GM23338 (cell line): ENCODE measurements around the gene COMMD2. TPM values are rescaled to one million over a fixed set of nuclear protein-coding genes. Genes with fewer than 3 reads are reported as not detected.

ENCODE experiments used
- ATAC-seq: fragments of 200-7000 bp; cut with Tn5 transposase; 3 replicates; pipeline ENCODE4 v1.9.1; 2020
- DNase-seq: peaks from one replicate; pipeline ENCODE4 v3.0.0-alpha.2; 2015; ENCODE audit warnings: low spot score
- H2AFZ ChIP-seq: fragments of 200-600 bp; sonication (generic); 2 replicates; pipeline ENCODE4 v1.8.0; 2016; ENCODE audit warnings: antibody characterized with exemption, mild to moderate bottlenecking, moderate library complexity
- H3F3A ChIP-seq: fragments of 200-600 bp; sonication (generic); replicated peaks from 2 replicates; pipeline ENCODE4 v1.8.0; 2017; ENCODE audit warnings: antibody characterized with exemption, mixed run types, low read depth
- H3K27ac ChIP-seq: fragments of 200-600 bp; sonication (generic); 2 replicates; pipeline ENCODE4 v1.6.1; 2016; ENCODE audit warnings: low read depth
- H3K27me3 ChIP-seq: fragments of 200-600 bp; sonication (generic); 2 replicates; pipeline ENCODE4 v1.8.0; 2016; ENCODE audit warnings: mild to moderate bottlenecking, mixed run types, moderate library complexity; ENCODE audit not compliant: insufficient read depth
- H3K36me3 ChIP-seq: fragments of 200-600 bp; sonication (generic); 2 replicates; pipeline ENCODE4 v1.8.0; 2016; ENCODE audit warnings: mild to moderate bottlenecking; ENCODE audit not compliant: insufficient read depth
- H3K4me1 ChIP-seq: fragments of 200-600 bp; sonication (generic); 2 replicates; pipeline ENCODE4 v1.8.0; 2016; ENCODE audit warnings: mild to moderate bottlenecking, moderate library complexity; ENCODE audit not compliant: insufficient read depth
- H3K4me2 ChIP-seq: fragments of 200-600 bp; sonication (generic); 2 replicates; pipeline ENCODE4 v1.7.1; 2017; ENCODE audit warnings: mixed run types
- H3K4me3 ChIP-seq: fragments of 200-600 bp; sonication (generic); 2 replicates; pipeline ENCODE4 v1.6.1; 2016; ENCODE audit warnings: mixed run types
- H3K79me2 ChIP-seq: fragments of 200-600 bp; sonication (generic); replicated peaks from 2 replicates; pipeline ENCODE4 v1.8.0; 2017; ENCODE audit warnings: mild to moderate bottlenecking; ENCODE audit not compliant: insufficient read depth
- H3K9me2 ChIP-seq: fragments of 200-600 bp; sonication (generic); 2 replicates; pipeline ENCODE4 v1.8.0; 2017; ENCODE audit not compliant: insufficient read depth
- H4K20me1 ChIP-seq: fragments of 200-600 bp; sonication (generic); replicated peaks from 2 replicates; pipeline ENCODE4 v1.8.0; 2017; ENCODE audit warnings: mild to moderate bottlenecking; ENCODE audit not compliant: insufficient read depth
- H3K27ac Mint-ChIP-seq: 2 replicates; pipeline ENCODE4 v1.8.0; 2020; ENCODE audit warnings: inconsistent platforms, mild to moderate bottlenecking, moderate library complexity, mixed read lengths
- H3K27me3 Mint-ChIP-seq: 3 replicates; pipeline ENCODE4 v1.8.0; 2022; ENCODE audit warnings: low read depth, mild to moderate bottlenecking, moderate library complexity, mixed read lengths, inconsistent platforms; ENCODE audit not compliant: insufficient read depth, poor library complexity
- H3K36me3 Mint-ChIP-seq: 3 replicates; pipeline ENCODE4 v1.8.0; 2021; ENCODE audit warnings: low read depth, mild to moderate bottlenecking, inconsistent platforms, moderate library complexity, mixed read lengths
- H3K4me1 Mint-ChIP-seq: 3 replicates; pipeline ENCODE4 v1.8.0; 2020; ENCODE audit warnings: mild to moderate bottlenecking, inconsistent platforms, mixed read lengths
- H3K4me3 Mint-ChIP-seq: 3 replicates; pipeline ENCODE4 v1.8.0; 2021; ENCODE audit warnings: moderate library complexity, mild to moderate bottlenecking, inconsistent platforms, mixed read lengths
- H3K9me3 Mint-ChIP-seq: 3 replicates; pipeline ENCODE4 v1.8.0; 2020; ENCODE audit warnings: moderate library complexity, mild to moderate bottlenecking, inconsistent platforms, mixed read lengths
- CREB1 ChIP-seq: fragments of 250-450 bp; sonication (Bioruptor Pico); IDR thresholded peaks from 2 replicates; pipeline ENCODE4 v1.5.0; 2020; ENCODE audit warnings: low read depth, mild to moderate bottlenecking, moderate library complexity
- CTCF ChIP-seq, 2 experiments: fragments of 200-600 bp in 1 of 2; sonication (generic) in 1 of 2; conservative IDR thresholded peaks; 2 replicates each; pipeline versions ENCODE4 v1.5.1 to v1.6.1; 2016 to 2017; ENCODE audit warnings: antibody characterized with exemption in 2 of 2, low read depth in 2 of 2, mild to moderate bottlenecking in 2 of 2, moderate library complexity in 1 of 2
- ETS1 ChIP-seq: IDR thresholded peaks from 2 replicates; pipeline ENCODE4 v1.6.1; 2016; ENCODE audit warnings: antibody characterized with exemption
- EZH2 ChIP-seq: fragments of 200-600 bp; sonication (generic); IDR thresholded peaks from one replicate; pipeline ENCODE4 v1.8.0; 2017; ENCODE audit warnings: antibody characterized with exemption, mild to moderate bottlenecking, low read depth; ENCODE audit not compliant: unreplicated experiment
- EZH2phosphoT487 ChIP-seq: fragments of 200-600 bp; sonication (generic); IDR thresholded peaks from one replicate; pipeline ENCODE4 v1.8.1; 2018; ENCODE audit warnings: antibody characterized with exemption; ENCODE audit not compliant: unreplicated experiment
- JUNB ChIP-seq: IDR thresholded peaks from one replicate; pipeline ENCODE4 v1.6.1; 2016; ENCODE audit warnings: antibody characterized with exemption; ENCODE audit not compliant: unreplicated experiment
- NANOG ChIP-seq: IDR thresholded peaks from 2 replicates; pipeline ENCODE4 v1.6.1; 2016; ENCODE audit warnings: antibody characterized with exemption, borderline replicate concordance
- POLR2AphosphoS5 ChIP-seq: IDR thresholded peaks from 2 replicates; pipeline ENCODE4 v1.6.1; 2016; ENCODE audit warnings: antibody characterized with exemption, low read depth
- REST ChIP-seq: IDR thresholded peaks from one replicate; pipeline ENCODE4 v1.6.1; 2018; ENCODE audit warnings: antibody characterized with exemption; ENCODE audit not compliant: unreplicated experiment
- STAT1 ChIP-seq: IDR thresholded peaks from one replicate; pipeline ENCODE4 v1.6.1; 2016; ENCODE audit warnings: antibody characterized with exemption; ENCODE audit not compliant: unreplicated experiment
- ZNF114 ChIP-seq: fragments of 250-450 bp; sonication (Bioruptor Pico); IDR thresholded peaks from 2 replicates; pipeline ENCODE4 v1.5.0; 2020; ENCODE audit warnings: mild to moderate bottlenecking, moderate library complexity
- ZNF331 ChIP-seq: fragments of 250-450 bp; sonication (Bioruptor Pico); IDR thresholded peaks from 2 replicates; pipeline ENCODE4 v1.5.0; 2020; ENCODE audit warnings: low read depth, mild to moderate bottlenecking, moderate library complexity
- ZNF462 ChIP-seq: fragments of 250-450 bp; sonication (Bioruptor Pico); IDR thresholded peaks from 2 replicates; pipeline ENCODE4 v1.5.0; 2020; ENCODE audit warnings: mild to moderate bottlenecking, moderate library complexity
- polyA plus RNA-seq: library from polyadenylated mRNA; unstranded; fragments of >200 nt; fragmentation: Nextera tagmentation; extraction: Ambion mirVana; gene quantifications from 2 replicates; pipeline ENCODE4 v1.2.1, GENCODE V29; 2016
- total RNA-seq: library from RNA; depleted of rRNA; stranded (reverse); fragments of >200 nt; shearing (Covaris generic); gene quantifications from 2 replicates; pipeline ENCODE4 v1.2.3, GENCODE V29; 2014

COMMD2 gene
- total and polyA plus RNA-seq, 2 experiments from 2014 or later = 55.5 to 61.1 TPM

- Histone ChIP-seq H3K4me3 (no peak overlapping the region), H3K36me3 (peaks cover 7% of the 10 kb centered on the region; the same call in 1 of the 2 replicates), H3K27me3 (no peaks in the 10 kb centered on the region), H2AFZ (peak overlapping the region; percentile 19; the same call in 1 of the 2 replicates), H3F3A (no peaks in the 10 kb centered on the region), H3K9me2 (0 out of 2 replicates have a peak, but pooled peaks cover 3% of the 10 kb centered on the region), H3K27ac (no peak overlapping the region), H4K20me1 (no peaks in the 10 kb centered on the region), H3K4me1 (peaks cover 3% of the 10 kb centered on the region), H3K79me2 (no peaks in the 10 kb centered on the region), H3K4me2 (no peak overlapping the region)
- Mint-ChIP-seq H3K9me3 (peaks cover 35% of the 10 kb centered on the region), H3K4me3 (no peak overlapping the region), H3K27ac (no peak overlapping the region), H3K36me3 (peaks cover 22% of the 10 kb centered on the region), H3K27me3 (peaks cover 12% of the 10 kb centered on the region), H3K4me1 (peaks cover 6% of the 10 kb centered on the region; the same call in 2 of the 3 replicates)
- ATAC-seq (no peak), DNase-seq (no peak)
- TF ChIP-seq STAT1 (no peak), CREB1 (CRISPR knock-in tag) (no peak), ETS1 (no peak), ZNF114 (no peak), EZH2phosphoT487 (no peak), JUNB (no peak), ZNF331 (no peak), ZNF462 (CRISPR knock-in tag) (no peak), NANOG (no peak), POLR2AphosphoS5 (no peak), REST (no peak), EZH2 (no peak), CTCF (conservative IDR thresholded peaks at IDR 0.05; ENCODE audit: low read depth in 2 of 2) (no peak)
These were observed 50.9 kb downstream of the COMMD2 start for GRCh38 chr3:149701206-149701976.
